Measurements from ENCODE around the gene DPCD. TPM values are rescaled to one million over a fixed set of nuclear protein-coding genes. Genes with fewer than 3 reads are reported as not detected.

The DPCD gene
- total and polyA plus RNA-seq, 2 experiments from 2014 or later: 22.5 to 38.1 TPM

- Histone ChIP-seq H3K9me2 (ENCODE audit: insufficient read depth) (no peaks in the 10 kb centered on the region), H3K79me2 (replicated peaks; ENCODE audit: insufficient read depth) (no peaks in the 10 kb centered on the region), H2AFZ (no peak overlapping the region), H3K27me3 (ENCODE audit: insufficient read depth) (peaks cover 3% of the 10 kb centered on the region; the same call in 1 of the 2 replicates), H3K4me1 (ENCODE audit: insufficient read depth) (no peaks in the 10 kb centered on the region), H3K4me3 (no peak overlapping the region), H3F3A (replicated peaks; ENCODE audit: low read depth) (no peaks in the 10 kb centered on the region), H3K27ac (ENCODE audit: low read depth) (no peak overlapping the region), H3K4me2 (no peak overlapping the region), H3K36me3 (ENCODE audit: insufficient read depth) (no peaks in the 10 kb centered on the region), H4K20me1 (replicated peaks; ENCODE audit: insufficient read depth) (no peaks in the 10 kb centered on the region)
- H3K27me3 Mint-ChIP-seq (ENCODE audit: insufficient read depth, low read depth, poor library complexity): peaks cover 14% of the 10 kb centered on the region
- ATAC-seq (no peak), DNase-seq (ENCODE audit: low spot score) (no peak)
- H3K4me1 Mint-ChIP-seq: peaks cover 2% of the 10 kb centered on the region; the same call in 2 of the 3 replicates
- H3K36me3 Mint-ChIP-seq (ENCODE audit: low read depth): no peaks in the 10 kb centered on the region
- no peak overlapping the region for H3K4me3 Mint-ChIP-seq
- TF ChIP-seq STAT1 (IDR thresholded peaks at IDR 0.05; ENCODE audit: unreplicated experiment) (no peak), REST (IDR thresholded peaks at IDR 0.05; ENCODE audit: unreplicated experiment) (no peak), ZNF331 (CRISPR knock-in tag; IDR thresholded peaks at IDR 0.05; ENCODE audit: low read depth) (no peak), ZNF462 (CRISPR knock-in tag; IDR thresholded peaks at IDR 0.05) (no peak)
- H3K9me3 Mint-ChIP-seq: no peaks in the 10 kb centered on the region; the same call in 2 of the 3 replicates
- no peak overlapping the region for H3K27ac Mint-ChIP-seq
Observed at GRCh38 chr10:101560298-101561067, 27.6 kb upstream of the DPCD start.

Measured in GM23338 (cell line).